GM12878 (cell line): ENCODE results near the gene IRGC. TPM values are rescaled to one million over a fixed set of nuclear protein-coding genes. Genes with fewer than 3 reads are reported as not detected.
A peak's percentile ranks its signal among the peaks of the same experiment; 100 is the strongest.

Experiments used
- ATAC-seq: fragments of 200-7000 bp; cut with Tn5 transposase; 3 replicates; pipeline ENCODE4 v1.9.1; 2020; ENCODE audit warnings: mild to moderate bottlenecking, moderate library complexity
- BruUV-seq: library from RNA; stranded (reverse); fragments of 400-500 nt; replicated peaks from 2 replicates; lab custom pipeline; 2021; lab: Mats Ljungman, UMichigan
- CTCF ChIA-PET: fragments of 300-600 bp; sonication (Branson Sonifier 250); formaldehyde crosslinking; extraction: SDS; loops from one replicate; lab custom pipeline; 2021; ENCODE audit warnings: inconsistent platforms; lab: Yijun Ruan, JAX
- POLR2A ChIA-PET: fragments of 350-600 bp; formaldehyde crosslinking; extraction: SDS; loops from one replicate; lab custom pipeline; 2021; ENCODE audit warnings: inconsistent platforms; lab: Charles Lee
- RAD21 ChIA-PET: fragments of 300-600 bp; sonication (Branson Sonifier 250); formaldehyde crosslinking; loops from one replicate; lab custom pipeline; 2023; ENCODE audit warnings: antibody characterized with exemption; ENCODE audit not compliant: unreplicated experiment; lab: Charles Lee
- SMC1A ChIA-PET: fragments of 300-600 bp; sonication (Branson Sonifier 250); formaldehyde crosslinking; loops from one replicate; lab custom pipeline; 2023; ENCODE audit not compliant: unreplicated experiment, uncharacterized antibody; lab: Charles Lee
- DNase-seq: peaks from one replicate; pipeline ENCODE4 v3.0.0-alpha.2; 2011; ENCODE audit warnings: low read depth, low spot score
- FAIRE-seq: peaks from 3 replicates; lab custom pipeline; 2011; peaks lifted over from hg19 to GRCh38; lab: Jason Lieb, UNC
- H2AFZ ChIP-seq: 2 replicates; pipeline ENCODE4 v1.6.0; 2011; ENCODE audit warnings: low read depth, low read length, control low read depth; ENCODE audit not compliant: control insufficient read depth
- H3K27ac ChIP-seq: 2 replicates; pipeline ENCODE4 v1.5.1; 2011; ENCODE audit warnings: control low read depth; ENCODE audit not compliant: control insufficient read depth, insufficient read depth
- H3K27me3 ChIP-seq, 2 experiments: replicated peaks in 1 of 2; 2 replicates each; pipeline versions ENCODE4 v1.6.0 to v1.6.1; 2011; ENCODE audit warnings: low read length in 1 of 2; ENCODE audit not compliant: control insufficient read depth in 2 of 2, insufficient read depth in 2 of 2
- H3K36me3 ChIP-seq, 2 experiments: 2 replicates each; pipeline ENCODE4 v1.5.1; 2011; ENCODE audit warnings: low read length in 1 of 2; ENCODE audit not compliant: control insufficient read depth in 2 of 2, insufficient read depth in 2 of 2
- H3K4me1 ChIP-seq: 2 replicates; pipeline ENCODE4 v1.6.1; 2011; ENCODE audit warnings: mild to moderate bottlenecking, low read length, moderate library complexity, mixed read lengths; ENCODE audit not compliant: control insufficient read depth, insufficient read depth
- H3K4me2 ChIP-seq: 2 replicates; pipeline ENCODE4 v1.6.0; 2011; ENCODE audit warnings: control low read depth; ENCODE audit not compliant: control insufficient read depth, insufficient read depth
- H3K4me3 ChIP-seq: fragments of 200-600 bp; sonication (generic); 2 replicates; pipeline ENCODE4 v1.5.1; 2016
- H3K79me2 ChIP-seq: 2 replicates; pipeline ENCODE4 v1.6.0; 2011; ENCODE audit warnings: low read length; ENCODE audit not compliant: control insufficient read depth, insufficient read depth
- H3K9ac ChIP-seq: 2 replicates; pipeline ENCODE4 v1.8.0; 2011; ENCODE audit warnings: low read length, control low read depth, mixed read lengths; ENCODE audit not compliant: control insufficient read depth, insufficient read depth
- H3K9me3 ChIP-seq: replicated peaks from 3 replicates; pipeline ENCODE4 v1.5.1; 2011; ENCODE audit warnings: mild to moderate bottlenecking, low read length; ENCODE audit not compliant: control insufficient read depth, insufficient read depth
- H4K20me1 ChIP-seq: 2 replicates; pipeline ENCODE4 v1.6.0; 2011; ENCODE audit not compliant: control insufficient read depth, insufficient read depth
- E2F4 ChIP-seq: IDR thresholded peaks from 2 replicates; pipeline ENCODE4 v1.6.1; 2012; ENCODE audit warnings: low read depth, low read length, improper control_type of control experiment
- HDAC2 ChIP-seq: fragments of 200-600 bp; sonication (generic); IDR thresholded peaks from 2 replicates; pipeline ENCODE4 v1.6.1; 2017
- MTA3 ChIP-seq: IDR thresholded peaks from 2 replicates; pipeline ENCODE4 v1.6.1; 2012; ENCODE audit warnings: low read length, inconsistent platforms, borderline replicate concordance
- NFXL1 ChIP-seq: fragments of 450-650 bp; IDR thresholded peaks from 2 replicates; pipeline ENCODE4 v1.6.1; 2017; ENCODE audit warnings: antibody characterized with exemption, mild to moderate bottlenecking, borderline replicate concordance
- RBBP5 ChIP-seq: fragments of 200-600 bp; sonication (generic); conservative IDR thresholded peaks from 2 replicates; pipeline ENCODE4 v1.6.1; 2016
- RFX5 ChIP-seq: IDR thresholded peaks from 2 replicates; pipeline ENCODE4 v1.6.1; 2011; ENCODE audit warnings: low read depth, low read length, improper control_type of control experiment
- SPI1 ChIP-seq: IDR thresholded peaks from 2 replicates; pipeline ENCODE4 v1.6.1; 2011; ENCODE audit warnings: low read depth, mild to moderate bottlenecking, low read length, moderate library complexity, borderline replicate concordance; ENCODE audit not compliant: insufficient read depth
- ZNF622 ChIP-seq: fragments of 450-650 bp; IDR thresholded peaks from 2 replicates; pipeline ENCODE4 v1.6.1; 2017; ENCODE audit warnings: mild to moderate bottlenecking, inconsistent platforms
- WGBS: methylation state at CpG from one replicate; pipeline ENCODE4 v1.1.6; 2016; ENCODE audit warnings: low lambda C conversion rate; ENCODE audit not compliant: insufficient replicate concordance, insufficient coverage; ENCODE audit errors: missing lambda C conversion rate; 5-methylcytosine and 5-hydroxymethylcytosine counted together
- in situ Hi-C: fragments of 300-500 bp; cut with MboI; formaldehyde crosslinking; loops from 9 replicates; pipeline ENCODE4 v1.14.3; 2018; ENCODE audit warnings: mixed read lengths
- intact Hi-C: fragments of 100-400 bp; cut with micrococcal nuclease; formaldehyde crosslinking; loops from one replicate; pipeline ENCODE4 v1.14.2; 2022; ENCODE audit not compliant: unreplicated experiment
- polyA plus RNA-seq, 11 experiments: library from polyadenylated mRNA; depleted of rRNA in 4 of 11; unstranded in 6 of 11; stranded (reverse) in 5 of 11; fragments of >200 nt; fragmentation: Nextera tagmentation in 4 of 11; fragmentation: Illumina TruSeq in 1 of 11; extraction: Ambion mirVana in 4 of 11; extraction: Trizol in 1 of 11; gene quantifications; 1 replicate in 1 of 11; 2 replicates in 10 of 11; pipeline versions ENCODE4 v1.2.1 to v1.2.3, GENCODE V29; 2011 to 2016; ENCODE audit warnings: inconsistent platforms in 2 of 11, missing spikeins in 2 of 11, low read depth in 1 of 11
- total RNA-seq, 4 experiments: library from RNA; depleted of rRNA in 3 of 4; stranded (reverse); fragments of >200 nt in 3 of 4; fragmentation: Illumina TruSeq in 1 of 4; extraction: Trizol in 1 of 4; gene quantifications; 2 replicates each; pipeline versions ENCODE4 v1.2.1 to v1.2.3, GENCODE V29; 2013 to 2021
- TF ChIP-seq, protein P1 (sequence below): IDR thresholded peaks from 2 replicates; pipeline ENCODE4 v1.6.1; 2012; ENCODE audit warnings: mild to moderate bottlenecking, low read depth, low read length
- TF ChIP-seq, protein P2 (sequence below): fragments of 450-650 bp; IDR thresholded peaks from 2 replicates; pipeline ENCODE4 v1.6.1; 2017; ENCODE audit warnings: antibody characterized with exemption, mild to moderate bottlenecking, moderate library complexity

The IRGC gene
- total and polyA plus RNA-seq, 10 of the 15 experiments (the other 5 are each of a cell fraction or from before 2014, with no cell fraction given): 0.04 TPM; not detected in 9

GRCh38 chr19:43735013-43735412 lies 19.1 kb downstream of the IRGC start:
- SMC1A ChIA-PET: interaction anchor here (2.1 kb wide), 1 partner anchor 9 kb away, joined by 9 read pairs; no protein-coding TSS in a partner anchor
- H2AFZ ChIP-seq: no peak overlapping the region
- no peaks in the 10 kb centered on the region for H3K4me1 ChIP-seq
- no peaks in the 10 kb centered on the region for H3K9me3 ChIP-seq
- RAD21 ChIA-PET: interaction anchor here (0.7 kb wide), 1 partner anchor 62 kb away, joined by 4 read pairs; no protein-coding TSS in a partner anchor
- no peak overlapping the region for H3K4me3 ChIP-seq
- H3K79me2 ChIP-seq: no peaks in the 10 kb centered on the region
- H3K4me2 ChIP-seq: no peak overlapping the region
- DNase-seq: no peak
- in situ Hi-C loops: no loop called here
- TF ChIP-seq, protein P1, sequence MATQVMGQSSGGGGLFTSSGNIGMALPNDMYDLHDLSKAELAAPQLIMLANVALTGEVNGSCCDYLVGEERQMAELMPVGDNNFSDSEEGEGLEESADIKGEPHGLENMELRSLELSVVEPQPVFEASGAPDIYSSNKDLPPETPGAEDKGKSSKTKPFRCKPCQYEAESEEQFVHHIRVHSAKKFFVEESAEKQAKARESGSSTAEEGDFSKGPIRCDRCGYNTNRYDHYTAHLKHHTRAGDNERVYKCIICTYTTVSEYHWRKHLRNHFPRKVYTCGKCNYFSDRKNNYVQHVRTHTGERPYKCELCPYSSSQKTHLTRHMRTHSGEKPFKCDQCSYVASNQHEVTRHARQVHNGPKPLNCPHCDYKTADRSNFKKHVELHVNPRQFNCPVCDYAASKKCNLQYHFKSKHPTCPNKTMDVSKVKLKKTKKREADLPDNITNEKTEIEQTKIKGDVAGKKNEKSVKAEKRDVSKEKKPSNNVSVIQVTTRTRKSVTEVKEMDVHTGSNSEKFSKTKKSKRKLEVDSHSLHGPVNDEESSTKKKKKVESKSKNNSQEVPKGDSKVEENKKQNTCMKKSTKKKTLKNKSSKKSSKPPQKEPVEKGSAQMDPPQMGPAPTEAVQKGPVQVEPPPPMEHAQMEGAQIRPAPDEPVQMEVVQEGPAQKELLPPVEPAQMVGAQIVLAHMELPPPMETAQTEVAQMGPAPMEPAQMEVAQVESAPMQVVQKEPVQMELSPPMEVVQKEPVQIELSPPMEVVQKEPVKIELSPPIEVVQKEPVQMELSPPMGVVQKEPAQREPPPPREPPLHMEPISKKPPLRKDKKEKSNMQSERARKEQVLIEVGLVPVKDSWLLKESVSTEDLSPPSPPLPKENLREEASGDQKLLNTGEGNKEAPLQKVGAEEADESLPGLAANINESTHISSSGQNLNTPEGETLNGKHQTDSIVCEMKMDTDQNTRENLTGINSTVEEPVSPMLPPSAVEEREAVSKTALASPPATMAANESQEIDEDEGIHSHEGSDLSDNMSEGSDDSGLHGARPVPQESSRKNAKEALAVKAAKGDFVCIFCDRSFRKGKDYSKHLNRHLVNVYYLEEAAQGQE: no peak
- no peak for TF ChIP-seq MTA3
- no TSS peak for BruUV-seq
- H3K9ac ChIP-seq: no peak overlapping the region
- H3K36me3 ChIP-seq: peaks cover 24 to 46% of the 10 kb centered on the region in 2 experiments
- POLR2A ChIA-PET: no interaction called here
- FAIRE-seq: no peak
- intact Hi-C loops: no loop called here
- H3K27me3 ChIP-seq: no peaks in the 10 kb centered on the region
- H4K20me1 ChIP-seq: no peaks in the 10 kb centered on the region
- no peak overlapping the region for H3K27ac ChIP-seq
- 98% methylated on average over 6 of the region's 6 CpGs for WGBS
- CTCF ChIA-PET: interaction anchor here (0.8 to 3.2 kb wide), 3 partner anchors 9 to 67 kb away, joined by 3 to 15 read pairs (median 6); no protein-coding TSS in a partner anchor
- no peak for ATAC-seq

DNA sequence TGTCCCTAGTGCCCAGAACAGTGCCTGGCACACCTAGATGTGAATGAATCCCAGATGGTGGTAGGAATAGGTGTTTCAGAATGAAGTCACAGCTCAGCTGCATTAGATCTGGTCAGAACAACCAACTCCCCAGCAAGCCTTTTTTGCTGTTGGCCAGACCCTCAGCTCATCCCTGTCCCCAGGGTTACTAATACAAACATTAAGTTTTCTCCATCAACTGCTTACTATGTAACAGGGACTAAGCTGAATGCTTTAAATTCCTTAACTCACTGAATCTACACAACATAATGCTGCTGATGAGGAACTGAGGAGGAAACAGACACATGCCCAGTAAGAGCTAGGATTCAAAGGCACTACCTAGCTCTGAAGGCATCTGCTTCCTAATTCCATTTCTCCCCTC lies 20.1 kb downstream of the IRGC start:
- FAIRE-seq (no peak), DNase-seq (no peak), ATAC-seq (no peak)
- H3K27ac ChIP-seq: no peak overlapping the region
- H3K9ac ChIP-seq: no peak overlapping the region
- H3K4me1 ChIP-seq: no peaks in the 10 kb centered on the region
- no peaks in the 10 kb centered on the region for H3K27me3 ChIP-seq
- no peak overlapping the region for H3K4me3 ChIP-seq
- SMC1A ChIA-PET: interaction anchor here (0.7 to 2.1 kb wide), 6 partner anchors 9 to 73 kb away, joined by 3 to 9 read pairs (median 4); no protein-coding TSS in a partner anchor
- no peaks in the 10 kb centered on the region for H3K79me2 ChIP-seq
- CTCF ChIA-PET: interaction anchor here (0.6 to 3.2 kb wide), 7 partner anchors 10 to 289 kb away, joined by 3 to 15 read pairs (median 3); no protein-coding TSS in a partner anchor
- H2AFZ ChIP-seq: no peak overlapping the region
- RAD21 ChIA-PET: interaction anchor here (2.4 kb wide), 1 partner anchor 68 kb away, joined by 9 read pairs; no protein-coding TSS in a partner anchor
- BruUV-seq: TSS peak; percentile 42
- intact Hi-C loops: no loop called here
- H3K36me3 ChIP-seq: peaks cover 25 to 55% of the 10 kb centered on the region in 2 experiments
- no peak overlapping the region for H3K4me2 ChIP-seq
- in situ Hi-C loops: no loop called here
- H3K9me3 ChIP-seq: no peaks in the 10 kb centered on the region
- H4K20me1 ChIP-seq: no peaks in the 10 kb centered on the region
- POLR2A ChIA-PET: interaction anchor here (1.0 kb wide), 2 partner anchors 9 to 40 kb away, joined by 3 to 5 read pairs; no protein-coding TSS in a partner anchor
- TF ChIP-seq RBBP5 (no peak), ZNF622 (no peak), E2F4 (no peak), RFX5 (no peak), HDAC2 (no peak), SPI1 (no peak), NFXL1 (no peak)
- TF ChIP-seq, protein P2, sequence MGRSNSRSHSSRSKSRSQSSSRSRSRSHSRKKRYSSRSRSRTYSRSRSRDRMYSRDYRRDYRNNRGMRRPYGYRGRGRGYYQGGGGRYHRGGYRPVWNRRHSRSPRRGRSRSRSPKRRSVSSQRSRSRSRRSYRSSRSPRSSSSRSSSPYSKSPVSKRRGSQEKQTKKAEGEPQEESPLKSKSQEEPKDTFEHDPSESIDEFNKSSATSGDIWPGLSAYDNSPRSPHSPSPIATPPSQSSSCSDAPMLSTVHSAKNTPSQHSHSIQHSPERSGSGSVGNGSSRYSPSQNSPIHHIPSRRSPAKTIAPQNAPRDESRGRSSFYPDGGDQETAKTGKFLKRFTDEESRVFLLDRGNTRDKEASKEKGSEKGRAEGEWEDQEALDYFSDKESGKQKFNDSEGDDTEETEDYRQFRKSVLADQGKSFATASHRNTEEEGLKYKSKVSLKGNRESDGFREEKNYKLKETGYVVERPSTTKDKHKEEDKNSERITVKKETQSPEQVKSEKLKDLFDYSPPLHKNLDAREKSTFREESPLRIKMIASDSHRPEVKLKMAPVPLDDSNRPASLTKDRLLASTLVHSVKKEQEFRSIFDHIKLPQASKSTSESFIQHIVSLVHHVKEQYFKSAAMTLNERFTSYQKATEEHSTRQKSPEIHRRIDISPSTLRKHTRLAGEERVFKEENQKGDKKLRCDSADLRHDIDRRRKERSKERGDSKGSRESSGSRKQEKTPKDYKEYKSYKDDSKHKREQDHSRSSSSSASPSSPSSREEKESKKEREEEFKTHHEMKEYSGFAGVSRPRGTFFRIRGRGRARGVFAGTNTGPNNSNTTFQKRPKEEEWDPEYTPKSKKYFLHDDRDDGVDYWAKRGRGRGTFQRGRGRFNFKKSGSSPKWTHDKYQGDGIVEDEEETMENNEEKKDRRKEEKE: no peak
